HG03280 (cell line): Measurements from ENCODE around the gene KDM4B.

Source experiments
- ATAC-seq: cut with Tn5 transposase; IDR thresholded peaks from one replicate; pipeline ENCODE4 v1.9.1; 2021; ENCODE audit warnings: mild to moderate bottlenecking, moderate library complexity; ENCODE audit not compliant: unreplicated experiment

Gene KDM4B

DNA sequence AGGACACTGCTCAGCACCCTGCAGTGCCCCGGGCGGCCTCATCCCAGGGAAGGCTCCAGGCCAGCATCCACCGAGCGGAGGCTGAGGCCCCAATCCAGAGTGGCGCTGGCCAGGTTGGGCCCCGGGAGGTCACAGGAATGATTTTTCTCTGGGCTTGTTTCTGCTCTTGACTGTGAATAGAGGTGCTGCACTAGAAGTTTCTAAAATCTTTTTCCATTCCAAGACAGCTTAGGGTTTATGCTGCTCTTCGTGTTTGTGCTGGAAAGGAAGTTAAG, 15.1 kb downstream of the KDM4B start:
- ATAC-seq = no peak

DNA sequence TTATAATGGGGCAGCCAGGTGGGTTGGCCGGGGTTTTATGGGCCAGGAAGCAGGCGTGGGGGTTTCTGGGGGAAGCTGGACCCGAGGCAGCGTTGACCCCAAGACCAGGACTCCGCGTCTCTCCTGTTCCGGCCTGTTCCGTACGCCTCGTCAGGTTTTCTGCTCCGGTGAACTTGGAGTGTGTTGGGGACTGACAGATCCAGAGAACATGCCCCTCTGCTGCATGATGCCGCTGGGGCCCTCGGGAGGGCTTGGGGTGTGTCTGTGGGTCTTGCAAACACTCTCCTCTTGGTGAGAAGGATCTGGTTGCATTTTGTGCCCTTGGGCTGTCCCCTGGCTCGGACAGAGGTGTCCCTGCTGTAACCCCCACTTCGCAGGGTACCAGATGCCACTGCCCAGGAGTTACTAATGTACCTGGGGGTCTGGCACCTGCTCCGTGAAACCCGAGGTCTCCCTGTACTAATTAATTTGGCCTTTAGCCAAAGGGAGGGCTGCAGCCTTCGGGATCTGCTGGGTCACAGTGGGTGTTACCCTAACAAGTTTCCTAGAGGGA, 15.6 kb downstream of the KDM4B start:
- ATAC-seq = no peak

DNA sequence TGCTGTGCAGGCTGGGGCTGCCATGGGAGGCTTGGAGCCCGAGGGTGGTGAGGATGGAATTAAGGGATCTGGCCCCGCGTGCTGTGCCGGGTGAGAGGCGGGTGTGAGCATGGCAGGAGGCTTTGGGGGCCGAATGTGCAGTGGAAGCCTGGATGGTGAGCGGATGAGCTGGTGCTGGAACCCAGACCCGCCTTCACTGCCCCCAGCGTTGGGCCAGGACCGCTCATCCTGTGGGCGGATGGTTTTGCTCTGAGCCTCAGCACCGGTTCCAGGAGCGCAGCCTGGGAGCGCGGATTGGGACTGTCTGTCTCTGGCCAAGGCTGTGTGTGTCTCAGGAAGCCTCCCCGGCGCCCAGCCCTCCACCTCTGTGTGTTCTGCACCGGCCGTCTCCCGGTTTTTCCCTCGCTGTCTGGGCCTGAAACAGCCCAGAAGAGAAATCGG, 16.7 kb downstream of the KDM4B start:
- ATAC-seq = no peak

DNA sequence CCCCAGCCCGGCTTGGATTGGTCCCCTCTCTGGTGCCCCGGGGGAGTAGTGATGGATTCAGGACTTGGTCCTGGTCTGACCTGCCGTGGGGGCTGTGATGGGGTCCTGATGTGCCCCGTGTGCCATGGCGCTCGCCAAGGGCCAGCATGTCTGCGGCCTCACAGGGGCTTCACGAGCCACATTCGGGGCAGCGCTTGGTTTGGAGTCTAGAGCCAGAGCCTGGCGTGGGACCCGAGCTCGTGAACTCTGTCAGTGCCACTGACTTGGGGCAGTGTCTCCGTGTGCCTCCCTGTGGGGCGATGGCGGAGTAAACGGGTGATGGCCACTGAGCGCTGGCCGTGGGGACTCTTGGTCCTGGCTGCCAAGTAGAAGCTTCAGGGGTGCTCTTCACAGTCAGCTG, 17.1 kb downstream of the KDM4B start:
- no peak for ATAC-seq

DNA sequence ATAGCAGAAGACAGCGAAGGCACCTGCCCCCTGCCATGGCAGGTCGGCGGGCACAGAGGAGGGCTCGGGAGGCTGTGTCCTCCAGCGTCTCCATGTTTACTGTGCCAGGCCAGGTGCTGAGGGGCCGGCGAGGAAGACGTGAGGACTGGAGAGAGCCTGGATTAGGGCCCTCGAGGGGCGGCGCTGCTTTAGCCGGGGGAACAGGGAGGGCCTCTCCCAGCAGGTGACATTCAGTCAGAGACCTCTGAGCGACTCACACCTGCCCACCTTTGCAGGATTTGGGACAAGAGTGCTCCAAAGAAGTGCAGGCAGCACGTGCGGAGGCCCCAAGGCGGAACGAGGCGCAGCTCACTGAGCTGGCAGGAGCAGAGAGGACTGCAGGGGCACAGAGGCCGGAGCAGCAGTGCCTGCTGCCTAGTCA, 17.6 kb downstream of the KDM4B start:
- ATAC-seq = no peak

DNA sequence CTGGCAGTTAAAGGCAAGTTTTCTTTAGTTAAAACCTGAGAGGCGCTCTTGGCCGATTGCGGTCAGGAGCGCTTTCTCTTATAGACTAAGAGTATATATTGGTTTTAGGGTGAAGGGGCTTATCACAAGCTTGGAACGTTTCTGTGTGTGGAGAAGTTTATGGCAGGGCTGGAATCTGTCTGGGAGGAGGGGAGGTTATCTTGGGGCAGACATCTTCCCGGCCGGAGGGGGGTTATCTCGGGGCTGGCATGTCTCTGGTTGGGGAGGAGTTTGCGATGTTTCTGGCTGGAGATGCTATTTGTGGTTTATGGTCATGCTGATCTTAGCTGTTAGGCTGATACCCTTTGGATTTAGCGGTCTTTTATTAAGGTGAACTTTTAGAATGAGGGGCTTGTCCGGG, 18.3 kb downstream of the KDM4B start:
- no peak for ATAC-seq

DNA sequence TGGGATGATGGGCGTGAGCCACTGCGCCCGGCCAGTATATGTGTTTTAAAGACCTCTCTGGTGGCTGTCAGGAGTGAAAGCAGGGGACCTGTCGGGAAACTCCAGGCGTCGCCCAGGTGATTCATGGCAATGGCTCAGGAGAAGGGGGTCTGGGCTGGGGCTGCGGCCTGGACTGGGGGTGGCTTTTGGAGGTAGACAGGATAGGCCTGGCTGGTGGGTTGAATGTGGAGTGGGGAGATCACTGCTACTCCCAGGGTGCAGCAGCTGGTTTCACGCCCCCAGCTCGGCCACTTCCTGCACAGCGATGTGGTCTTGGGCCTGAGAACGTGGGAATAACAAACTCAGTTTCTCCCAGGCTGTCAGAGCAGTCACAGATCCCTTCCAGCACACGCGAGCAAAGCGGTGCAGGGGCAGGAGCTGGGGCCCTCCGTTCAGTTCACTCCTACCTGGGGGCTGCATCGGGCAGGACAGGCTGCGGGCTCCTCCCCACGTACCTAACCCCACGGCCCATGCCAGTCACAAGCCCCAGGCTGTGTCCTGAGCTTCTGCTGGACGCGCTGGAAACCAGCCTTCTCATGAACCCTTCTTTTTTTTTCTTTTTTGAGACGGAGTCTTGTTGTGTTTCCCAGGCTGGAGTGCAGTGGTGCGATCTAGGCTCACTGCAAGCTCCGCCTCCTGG, 18.9 kb downstream of the KDM4B start:
- no peak for ATAC-seq

DNA sequence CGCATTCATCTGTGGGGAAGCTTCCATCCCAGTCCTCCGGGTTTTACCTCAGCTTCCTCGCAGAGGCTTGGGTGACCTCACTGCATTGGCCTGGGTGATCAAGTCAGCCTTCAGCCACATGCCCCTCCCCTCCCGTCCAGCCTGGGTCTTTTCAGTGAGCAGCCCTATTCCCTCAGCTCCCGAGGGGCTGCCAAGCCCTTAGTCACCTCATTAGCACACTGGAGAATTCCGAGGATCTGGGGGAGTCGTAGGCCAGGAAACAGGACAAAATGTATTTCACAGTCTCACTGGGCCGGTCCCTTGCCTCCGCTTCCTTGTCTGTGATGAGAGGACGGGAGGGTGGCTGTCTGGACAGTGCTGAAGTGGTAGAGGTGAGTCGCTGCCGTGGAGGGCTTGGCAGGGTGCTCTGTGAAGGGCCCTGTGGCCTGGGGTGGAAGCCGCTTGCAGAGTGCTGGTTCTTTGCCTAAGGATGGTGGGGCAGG, 19.9 kb downstream of the KDM4B start:
- ATAC-seq = no peak

DNA sequence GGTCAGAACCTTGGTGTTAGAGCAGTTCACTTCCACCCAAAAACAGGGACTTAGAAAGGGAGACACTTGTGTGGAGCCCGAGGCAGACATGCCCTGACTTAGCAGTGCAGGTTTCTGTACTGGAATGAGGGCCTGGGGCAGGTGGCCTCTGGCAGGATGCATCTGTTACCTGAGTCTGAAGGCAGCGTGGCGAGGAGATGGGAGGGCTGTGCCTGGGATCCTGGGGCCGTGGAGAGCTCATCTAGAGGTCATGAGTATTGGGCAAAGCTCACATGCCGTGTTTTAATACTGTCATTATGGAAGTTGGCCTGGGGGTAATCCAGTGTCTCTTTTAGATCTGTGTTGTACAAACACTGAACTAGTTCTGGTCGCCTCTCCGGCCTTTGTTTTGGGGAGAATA, 21.4 kb downstream of the KDM4B start:
- ATAC-seq = no peak

DNA sequence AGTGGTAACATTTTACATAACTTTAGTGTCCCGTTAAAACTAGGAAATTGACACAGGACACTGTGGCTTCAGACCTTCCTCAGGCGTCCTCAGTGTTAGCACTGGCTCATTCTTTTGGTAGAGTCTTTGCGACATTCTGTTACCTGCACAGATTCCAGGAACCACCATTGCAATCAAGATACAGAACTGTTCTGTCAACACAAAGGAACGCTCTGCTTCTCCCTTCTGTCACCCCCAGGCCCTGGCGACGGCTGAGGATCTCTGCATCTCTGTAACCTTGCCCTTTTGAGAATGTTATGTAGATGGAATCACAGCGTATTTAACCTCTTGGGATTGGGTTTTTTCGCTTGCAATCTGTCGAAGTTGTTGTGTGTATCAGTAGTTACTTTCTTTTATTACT, 22.6 kb downstream of the KDM4B start:
- no peak for ATAC-seq

DNA sequence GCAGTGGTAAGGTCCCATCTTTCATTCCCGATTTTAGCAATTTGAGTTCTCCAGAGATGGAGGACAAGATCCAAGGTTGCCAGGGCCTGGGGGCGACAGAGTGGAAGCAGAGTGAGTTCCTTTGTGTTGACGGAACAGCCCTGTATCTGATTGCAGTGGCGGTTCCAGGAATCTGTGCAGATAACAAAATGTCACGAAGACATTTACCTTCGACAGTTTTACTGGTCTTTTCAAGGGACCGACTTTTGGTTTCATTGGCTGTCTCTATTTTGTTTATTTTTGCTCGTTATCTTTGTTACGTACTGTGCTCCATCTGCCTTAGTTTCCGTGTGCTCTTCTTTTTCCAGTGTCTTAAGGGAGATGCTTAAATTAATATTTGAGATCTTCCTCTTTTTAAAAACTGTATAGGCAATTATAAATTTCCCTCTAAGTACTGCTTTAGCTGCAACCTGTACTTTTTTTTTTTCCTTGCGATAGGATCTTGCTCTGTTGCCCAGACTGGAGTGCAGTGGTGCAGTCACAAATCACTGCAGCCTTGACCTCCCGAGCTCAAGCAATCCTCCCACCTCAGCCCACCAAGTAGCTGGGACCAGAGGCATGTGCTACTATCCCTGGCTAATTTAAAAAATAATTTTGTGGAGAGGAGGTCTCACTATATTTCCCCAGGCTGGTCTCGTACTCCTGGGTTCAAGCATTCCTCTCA, 23.2 kb downstream of the KDM4B start:
- no peak for ATAC-seq

DNA sequence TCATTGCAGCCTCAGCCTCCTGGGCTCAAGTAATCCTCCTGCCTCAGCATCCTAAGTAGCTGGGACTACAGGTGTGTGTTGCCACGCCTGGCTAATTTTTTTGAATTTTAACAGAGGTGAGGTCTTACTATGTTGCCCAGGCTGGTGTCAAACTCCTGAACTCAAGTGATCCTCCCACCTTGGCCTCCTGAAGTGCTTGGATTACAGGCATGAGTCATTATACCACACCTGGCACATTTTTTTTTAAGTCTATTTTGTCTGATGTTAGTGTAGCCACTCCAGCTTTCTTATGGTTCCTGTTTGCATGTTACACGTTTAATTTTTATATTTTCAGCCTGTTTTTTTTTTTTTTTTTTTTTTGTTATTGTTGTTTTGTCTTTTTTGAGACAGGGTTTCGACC, 24.8 kb downstream of the KDM4B start:
- ATAC-seq = no peak

DNA sequence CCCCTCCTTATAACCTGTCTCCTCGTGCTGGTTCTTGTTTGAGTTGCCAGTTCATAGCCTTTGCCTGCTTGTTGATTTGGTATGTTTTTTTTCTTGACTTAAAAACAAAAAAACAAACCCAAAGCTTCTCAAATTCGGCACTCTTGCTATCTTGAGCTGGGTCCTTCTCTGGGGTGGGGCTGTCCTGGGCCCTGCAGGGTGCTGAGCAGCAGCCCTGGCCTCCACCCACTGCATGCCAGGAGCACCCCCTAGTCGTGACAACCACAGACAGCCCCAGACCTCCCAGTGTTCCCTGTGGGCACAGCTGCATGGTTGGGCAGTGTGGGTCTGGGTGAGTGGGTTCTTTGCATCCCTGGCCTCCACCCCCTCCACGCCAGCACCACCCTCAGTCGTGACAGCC, 27.8 kb downstream of the KDM4B start:
- no peak for ATAC-seq

DNA sequence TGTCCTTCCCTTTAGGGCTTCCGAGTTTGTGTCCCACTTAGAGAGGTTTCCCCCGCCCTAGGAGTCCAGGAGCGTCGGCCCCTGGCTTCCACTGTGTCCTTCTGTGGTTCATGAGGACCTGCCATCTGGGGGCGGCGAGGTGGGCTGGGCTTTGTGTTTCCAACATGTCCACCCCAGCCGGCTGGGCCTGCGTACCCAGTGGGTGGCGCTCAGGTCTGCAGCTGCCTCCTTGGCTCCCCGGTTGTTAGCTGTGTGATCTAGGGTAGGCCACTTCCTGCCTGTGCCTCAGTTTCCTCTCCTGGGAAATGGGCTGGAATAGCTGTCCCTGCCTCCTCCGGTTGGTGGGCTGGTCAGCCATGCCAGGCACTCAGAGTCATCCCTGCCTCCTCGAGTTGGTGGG, 28.4 kb downstream of the KDM4B start:
- no peak for ATAC-seq

DNA sequence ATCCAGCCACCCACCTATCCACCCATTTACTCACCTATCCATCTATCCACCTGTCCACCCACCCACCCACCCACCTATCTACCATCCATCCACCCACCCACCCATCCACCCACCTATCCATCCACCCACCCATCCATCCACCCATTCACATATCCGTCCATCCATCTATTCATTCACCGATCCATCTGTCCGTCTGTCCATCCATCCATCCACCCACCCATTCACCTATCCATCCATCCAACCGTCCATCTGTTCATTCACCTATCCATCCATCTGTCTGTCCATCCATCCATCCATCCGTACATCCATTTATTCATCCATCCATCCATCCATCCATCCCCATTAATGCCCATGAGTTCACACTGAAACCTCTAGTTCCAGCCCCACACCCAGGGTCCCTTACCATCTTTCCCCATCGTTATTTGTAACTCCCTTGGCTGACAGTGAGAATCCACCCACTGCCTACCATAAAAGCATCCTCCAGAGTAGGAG, 31.3 kb downstream of the KDM4B start:
- ATAC-seq = no peak

DNA sequence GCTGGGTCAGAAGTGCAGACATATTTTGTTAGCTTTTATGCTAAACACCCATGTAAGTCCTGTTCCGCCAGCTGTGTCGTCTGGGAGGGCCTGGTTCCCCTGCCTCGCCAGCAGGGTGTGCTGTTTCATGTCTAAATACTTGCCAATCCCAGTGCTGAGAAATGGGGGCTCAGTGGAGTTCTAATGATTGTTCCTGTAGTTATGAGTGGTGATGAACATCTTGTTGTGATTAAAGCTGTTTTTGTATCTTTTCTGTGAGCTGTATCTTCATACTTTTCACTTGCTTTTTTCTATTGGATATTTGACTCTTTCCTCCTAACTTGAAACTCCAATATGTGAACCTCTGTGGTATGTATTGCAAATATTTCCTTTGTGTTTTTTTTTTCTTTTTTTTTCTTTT, 32.7 kb downstream of the KDM4B start:
- ATAC-seq = no peak

DNA sequence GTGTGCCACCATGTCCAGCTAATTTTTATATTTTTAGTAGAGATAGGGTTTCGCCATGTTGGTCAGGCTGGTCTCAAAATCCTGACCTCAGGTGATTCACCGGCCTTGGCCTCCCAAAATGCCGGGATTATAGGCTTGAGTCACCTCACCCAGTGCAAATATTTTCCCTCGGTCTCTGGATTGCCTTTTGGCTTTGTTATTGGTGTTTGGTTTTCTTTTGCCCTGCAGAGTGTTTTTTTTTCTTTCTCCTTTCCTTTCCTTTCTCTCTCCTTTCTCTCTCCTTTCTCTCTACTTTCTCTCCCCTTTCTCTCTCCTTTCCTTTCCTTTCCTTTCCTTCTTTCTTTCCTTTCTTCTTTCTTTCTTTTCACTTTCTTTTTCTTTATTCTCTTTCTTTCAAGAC, 33.2 kb downstream of the KDM4B start:
- no peak for ATAC-seq

DNA sequence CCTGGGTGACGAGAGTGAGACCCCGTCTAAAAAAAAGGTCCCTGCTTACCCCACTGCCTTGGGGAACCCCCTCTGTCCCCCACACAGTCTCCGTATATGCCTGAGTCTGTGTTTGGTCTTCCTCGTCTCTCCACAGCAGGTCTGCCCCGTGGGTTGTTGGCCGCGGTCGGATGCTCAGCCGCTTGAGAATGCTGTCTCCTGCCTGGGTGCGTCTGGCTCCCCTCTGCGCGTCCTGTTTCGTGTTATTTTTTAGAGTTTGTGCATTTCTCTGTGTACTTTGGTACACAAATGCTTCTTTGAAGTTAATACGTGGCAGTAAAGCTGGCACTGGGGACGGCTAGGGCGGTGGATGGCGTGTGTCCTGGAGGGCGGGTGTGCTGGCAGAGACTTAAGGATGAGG, 34.9 kb downstream of the KDM4B start:
- ATAC-seq = no peak

DNA sequence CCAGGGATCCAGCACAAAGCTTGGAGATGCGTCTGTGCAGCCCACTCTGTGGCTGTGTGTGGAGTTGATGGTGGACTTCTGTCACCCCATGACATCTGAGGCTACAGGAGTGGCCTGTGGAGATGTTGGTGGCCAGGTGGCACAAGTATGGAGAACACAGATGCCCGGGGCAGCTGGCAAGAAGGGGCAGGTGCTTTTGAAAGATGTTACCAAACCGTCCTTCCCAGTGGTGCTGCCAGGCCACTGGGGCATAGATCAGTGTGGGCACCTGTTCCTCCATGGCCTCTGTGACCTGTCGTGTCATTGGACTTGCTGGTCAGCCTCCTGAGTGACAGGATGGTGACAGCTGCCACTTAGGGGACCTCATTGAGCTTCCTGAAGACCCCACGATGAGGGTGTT, 36.2 kb downstream of the KDM4B start:
- no peak for ATAC-seq

DNA sequence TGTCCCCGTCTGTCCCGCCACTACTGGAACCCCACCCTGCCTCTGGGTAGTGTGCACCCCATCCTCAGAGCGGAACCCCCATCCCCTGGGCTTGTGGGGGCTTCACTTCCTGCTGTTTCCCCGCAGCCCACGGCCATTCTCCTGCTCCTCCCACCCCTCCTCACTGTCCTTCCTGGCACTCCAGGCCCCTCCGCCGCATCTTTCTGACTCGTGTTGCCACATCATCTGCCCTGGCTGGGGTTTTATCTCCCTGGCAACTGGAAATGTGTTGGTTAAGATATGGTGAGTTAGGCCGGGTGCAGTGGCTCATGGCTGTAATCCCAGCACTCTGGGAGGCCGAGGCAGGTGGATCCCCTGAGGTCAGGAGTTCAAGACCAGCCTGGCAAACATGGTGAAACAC, 37.3 kb downstream of the KDM4B start:
- no peak for ATAC-seq

DNA sequence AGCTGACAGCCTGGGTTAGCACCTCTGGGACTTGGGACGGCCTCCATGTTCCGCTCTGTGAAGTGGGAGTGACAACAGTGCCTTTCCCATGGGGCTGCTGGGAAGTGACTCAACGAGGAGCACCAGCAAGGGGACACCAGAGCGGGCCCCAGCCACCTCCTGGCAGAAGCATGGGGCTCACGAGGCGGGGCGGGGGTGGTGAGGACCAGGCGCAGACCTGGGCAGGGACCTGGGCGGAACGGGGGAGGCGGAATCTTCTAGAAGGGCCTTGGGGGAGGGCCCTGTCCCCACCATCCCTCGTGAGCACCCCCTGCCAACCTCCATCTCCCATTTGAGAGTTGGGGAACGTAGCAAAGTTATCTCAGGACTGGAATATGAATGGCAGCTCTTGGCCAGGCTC, 37.9 kb downstream of the KDM4B start:
- ATAC-seq = no peak

DNA sequence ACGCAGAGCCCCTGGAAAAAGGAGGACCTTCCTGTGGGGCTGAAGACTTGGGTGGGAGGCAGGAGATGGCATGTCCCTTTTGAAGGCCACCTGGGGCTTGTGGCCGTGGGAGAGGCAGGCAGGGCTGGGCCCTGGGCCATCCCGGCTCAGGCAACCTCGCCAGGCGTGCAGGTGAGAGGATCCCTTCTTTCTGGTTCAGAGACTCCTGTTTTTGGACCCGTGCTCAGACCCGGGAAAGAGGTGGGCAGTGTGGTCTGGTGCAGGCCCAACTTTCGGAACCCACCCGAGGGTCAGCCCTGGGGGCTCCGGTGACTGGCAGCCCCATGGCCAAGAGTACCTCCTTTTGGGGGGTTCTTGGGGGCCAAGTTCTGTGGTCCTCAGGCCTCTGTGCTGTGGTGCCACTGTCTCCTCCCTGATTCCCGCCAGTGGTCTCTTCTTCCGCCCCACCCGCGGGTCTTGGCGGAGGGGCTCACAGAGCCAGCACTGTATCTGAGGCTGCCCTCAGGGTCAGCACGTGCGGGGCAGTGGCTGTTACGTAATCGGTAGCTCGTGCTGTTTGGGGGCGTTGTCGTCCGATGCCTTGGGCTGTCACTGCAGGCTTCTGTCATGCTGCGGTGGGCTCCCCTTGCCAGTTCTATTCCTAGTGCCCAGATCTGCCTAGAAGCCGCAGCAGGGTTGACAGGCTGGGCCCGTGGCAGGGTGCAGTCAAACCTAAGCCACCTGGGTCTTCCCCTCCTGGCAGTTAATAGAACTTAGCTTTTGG, 42.7 kb downstream of the KDM4B start:
- ATAC-seq = no peak
